ENCODE data around the gene PPP2R5E.

DNA sequence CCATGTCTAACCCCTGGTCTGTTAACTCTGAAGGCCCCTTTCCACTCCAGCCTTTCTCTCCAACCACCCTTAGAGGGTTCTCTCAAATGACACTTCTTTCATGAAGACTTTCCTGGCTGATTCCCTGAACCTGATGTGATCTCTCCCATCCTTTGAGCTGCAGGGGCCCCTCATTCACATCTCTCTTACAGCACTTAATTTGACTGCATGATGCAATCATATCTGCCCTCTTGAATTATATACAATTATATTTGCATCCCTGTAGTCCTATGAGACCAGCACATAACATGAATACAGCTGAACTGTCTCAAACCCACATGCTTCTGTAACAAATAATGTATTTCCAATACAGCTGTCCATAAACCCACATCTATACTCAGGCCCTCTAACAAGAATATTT, 56.4 kb downstream of the PPP2R5E start:
- no peak for TF ChIP-seq EZH2 (IDR thresholded peaks at IDR 0.05; ENCODE audit: borderline replicate concordance, low read length)
- TF ChIP-seq, protein P1, sequence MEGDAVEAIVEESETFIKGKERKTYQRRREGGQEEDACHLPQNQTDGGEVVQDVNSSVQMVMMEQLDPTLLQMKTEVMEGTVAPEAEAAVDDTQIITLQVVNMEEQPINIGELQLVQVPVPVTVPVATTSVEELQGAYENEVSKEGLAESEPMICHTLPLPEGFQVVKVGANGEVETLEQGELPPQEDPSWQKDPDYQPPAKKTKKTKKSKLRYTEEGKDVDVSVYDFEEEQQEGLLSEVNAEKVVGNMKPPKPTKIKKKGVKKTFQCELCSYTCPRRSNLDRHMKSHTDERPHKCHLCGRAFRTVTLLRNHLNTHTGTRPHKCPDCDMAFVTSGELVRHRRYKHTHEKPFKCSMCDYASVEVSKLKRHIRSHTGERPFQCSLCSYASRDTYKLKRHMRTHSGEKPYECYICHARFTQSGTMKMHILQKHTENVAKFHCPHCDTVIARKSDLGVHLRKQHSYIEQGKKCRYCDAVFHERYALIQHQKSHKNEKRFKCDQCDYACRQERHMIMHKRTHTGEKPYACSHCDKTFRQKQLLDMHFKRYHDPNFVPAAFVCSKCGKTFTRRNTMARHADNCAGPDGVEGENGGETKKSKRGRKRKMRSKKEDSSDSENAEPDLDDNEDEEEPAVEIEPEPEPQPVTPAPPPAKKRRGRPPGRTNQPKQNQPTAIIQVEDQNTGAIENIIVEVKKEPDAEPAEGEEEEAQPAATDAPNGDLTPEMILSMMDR (conservative IDR thresholded peaks at IDR 0.05 in 1 of 2, IDR thresholded peaks at IDR 0.05 in 1 of 2; ENCODE audit: extremely low read depth in 1 of 2, insufficient read depth in 1 of 2, low read depth in 1 of 2, low read length in 2 of 2), result no peak
